Gastroesophageal sphincter (tissue), 3 donors: ENCODE measurements around the gene CEP164.

Experiments
- CTCF ChIP-seq, 4 experiments: fragments of 200-600 bp in 2 of 4; fragments of 450-650 bp in 2 of 4; sonication (generic) in 1 of 4; IDR thresholded peaks; one replicate each; pipeline ENCODE4 v1.5.1; 2017 to 2019; ENCODE audit warnings: antibody characterized with exemption in 4 of 4, mild to moderate bottlenecking in 2 of 4, moderate library complexity in 2 of 4
- POLR2AphosphoS5 ChIP-seq: sonication (generic); formaldehyde crosslinking; IDR thresholded peaks from one replicate; pipeline ENCODE4 v1.6.1; 2017; ENCODE audit warnings: antibody characterized with exemption

GRCh38 chr11:117459979-117460300, 132.3 kb downstream of the CEP164 start:
- no peak for TF ChIP-seq CTCF (IDR thresholded peaks at IDR 0.05)
- no peak for TF ChIP-seq POLR2AphosphoS5
